ENCODE measurements around the gene PBX2. TPM values are rescaled to one million over a fixed set of nuclear protein-coding genes. Genes with fewer than 3 reads are reported as not detected.

Gene PBX2
- total and polyA plus RNA-seq, 10 of the 15 experiments (the other 5 are each of a cell fraction or from before 2014, with no cell fraction given), result 0.84 to 66.5 (median 20.6) TPM

- no peak for TF ChIP-seq EP300 (IDR thresholded peaks at IDR 0.05; ENCODE audit: borderline replicate concordance in 1 of 2, control insufficient read depth in 1 of 2, low read depth in 2 of 2, low read length in 2 of 2)
These were observed 20.2 kb upstream of the PBX2 start (continued) for GRCh38 chr6:32210191-32210601.

GRCh38 chr6:32208996-32209395, 19.0 kb upstream of the PBX2 start:
- H3K79me2 ChIP-seq (ENCODE audit: control insufficient read depth, insufficient read depth, low read length), result no peaks in the 10 kb centered on the region
- WGBS (ENCODE audit: insufficient coverage, insufficient replicate concordance, low lambda C conversion rate, missing lambda C conversion rate), result 29% methylated on average over 1 of the region's 1 CpG
- H3K4me3 ChIP-seq, result no peak overlapping the region
- no TSS peak for BruUV-seq (replicated peaks)
- no peaks in the 10 kb centered on the region; a peak in 2 of 4 replicates for H3K27me3 ChIP-seq (replicated peaks in 1 of 2; ENCODE audit: control insufficient read depth in 2 of 2, insufficient read depth in 2 of 2, low read length in 1 of 2)
- H3K36me3 ChIP-seq (ENCODE audit: control insufficient read depth in 2 of 2, insufficient read depth in 2 of 2, low read length in 1 of 2), result no peaks in the 10 kb centered on the region
- H3K9me3 ChIP-seq (replicated peaks; ENCODE audit: control insufficient read depth, insufficient read depth, low read length), result no peaks in the 10 kb centered on the region
- ChIA-PET RAD21 (ENCODE audit: unreplicated experiment) (no interaction called here), SMC1A (ENCODE audit: uncharacterized antibody, unreplicated experiment) (interaction anchor here (0.6 to 1.5 kb wide), 2 partner anchors 11 to 13 kb away, joined by 3 read pairs; no protein-coding TSS in a partner anchor), CTCF (interaction anchor here (1.2 kb wide), 1 partner anchor 588 kb away, joined by 4 read pairs; no protein-coding TSS in a partner anchor), POLR2A (no interaction called here)
- H2AFZ ChIP-seq (ENCODE audit: control insufficient read depth, low read depth, low read length), result no peak overlapping the region
- in situ Hi-C loops (cut with MboI) (no loop called here), intact Hi-C loops (cut with micrococcal nuclease; ENCODE audit: unreplicated experiment) (no loop called here)
- no peaks in the 10 kb centered on the region for H4K20me1 ChIP-seq (ENCODE audit: control insufficient read depth, insufficient read depth)
- TF ChIP-seq RCOR1 (conservative IDR thresholded peaks at IDR 0.05; ENCODE audit: low read depth, low read length) (no peak), TCF3 (IDR thresholded peaks at IDR 0.05; ENCODE audit: borderline replicate concordance, insufficient read depth, low read depth, low read length) (no peak), BACH1 (IDR thresholded peaks at IDR 0.05; ENCODE audit: borderline replicate concordance) (no peak), EGR1 (IDR thresholded peaks at IDR 0.05; ENCODE audit: borderline replicate concordance in 1 of 2, low read depth in 2 of 2, low read length in 2 of 2) (no peak), GATAD2B (conservative IDR thresholded peaks at IDR 0.05; ENCODE audit: low read depth) (no peak), SMAD1 (IDR thresholded peaks at IDR 0.05; ENCODE audit: low read depth, partially characterized antibody) (no peak), RB1 (IDR thresholded peaks at IDR 0.05; ENCODE audit: borderline replicate concordance) (no peak), SIN3A (IDR thresholded peaks at IDR 0.05; ENCODE audit: low read depth, low read length) (no peak), RELB (IDR thresholded peaks at IDR 0.05; ENCODE audit: low read depth) (no peak), LARP7 (IDR thresholded peaks at IDR 0.05) (no peak), SPI1 (IDR thresholded peaks at IDR 0.05; ENCODE audit: borderline replicate concordance, insufficient read depth, low read depth, low read length) (no peak), RAD21 (IDR thresholded peaks at IDR 0.05; ENCODE audit: insufficient read depth, low read depth, low read length) (no peak)
- no peak for FAIRE-seq
- no peak overlapping the region for H3K9ac ChIP-seq (ENCODE audit: control insufficient read depth, insufficient read depth, low read length)
- ATAC-seq, result no peak
- H3K27ac ChIP-seq (ENCODE audit: control insufficient read depth, insufficient read depth), result no peak overlapping the region
- H3K4me1 ChIP-seq (ENCODE audit: control insufficient read depth, insufficient read depth, low read length), result no peaks in the 10 kb centered on the region
- DNase-seq (ENCODE audit: low read depth, low spot score), result no peak
- no peak overlapping the region for H3K4me2 ChIP-seq (ENCODE audit: control insufficient read depth, insufficient read depth)
